ENCODE data around the gene CHRND.
"Not testable (repeated sequence)": the region's sequence is repeated elsewhere in the genome, so short reads cannot be mapped to it uniquely, and the experiment has no call there.

CHRND gene

GRCh38 chr2:232527905-232528470 lies 2.0 kb downstream of the CHRND start:
- TF ChIP-seq, protein P1, sequence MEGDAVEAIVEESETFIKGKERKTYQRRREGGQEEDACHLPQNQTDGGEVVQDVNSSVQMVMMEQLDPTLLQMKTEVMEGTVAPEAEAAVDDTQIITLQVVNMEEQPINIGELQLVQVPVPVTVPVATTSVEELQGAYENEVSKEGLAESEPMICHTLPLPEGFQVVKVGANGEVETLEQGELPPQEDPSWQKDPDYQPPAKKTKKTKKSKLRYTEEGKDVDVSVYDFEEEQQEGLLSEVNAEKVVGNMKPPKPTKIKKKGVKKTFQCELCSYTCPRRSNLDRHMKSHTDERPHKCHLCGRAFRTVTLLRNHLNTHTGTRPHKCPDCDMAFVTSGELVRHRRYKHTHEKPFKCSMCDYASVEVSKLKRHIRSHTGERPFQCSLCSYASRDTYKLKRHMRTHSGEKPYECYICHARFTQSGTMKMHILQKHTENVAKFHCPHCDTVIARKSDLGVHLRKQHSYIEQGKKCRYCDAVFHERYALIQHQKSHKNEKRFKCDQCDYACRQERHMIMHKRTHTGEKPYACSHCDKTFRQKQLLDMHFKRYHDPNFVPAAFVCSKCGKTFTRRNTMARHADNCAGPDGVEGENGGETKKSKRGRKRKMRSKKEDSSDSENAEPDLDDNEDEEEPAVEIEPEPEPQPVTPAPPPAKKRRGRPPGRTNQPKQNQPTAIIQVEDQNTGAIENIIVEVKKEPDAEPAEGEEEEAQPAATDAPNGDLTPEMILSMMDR (IDR thresholded peaks at IDR 0.05; ENCODE audit: low read depth, low read length, missing control alignments), result no peak
- DNase-seq (ENCODE audit: low read depth), result no peak
- H3K4me3 ChIP-seq (ENCODE audit: low read depth, low read length), result no peak overlapping the region

DNA sequence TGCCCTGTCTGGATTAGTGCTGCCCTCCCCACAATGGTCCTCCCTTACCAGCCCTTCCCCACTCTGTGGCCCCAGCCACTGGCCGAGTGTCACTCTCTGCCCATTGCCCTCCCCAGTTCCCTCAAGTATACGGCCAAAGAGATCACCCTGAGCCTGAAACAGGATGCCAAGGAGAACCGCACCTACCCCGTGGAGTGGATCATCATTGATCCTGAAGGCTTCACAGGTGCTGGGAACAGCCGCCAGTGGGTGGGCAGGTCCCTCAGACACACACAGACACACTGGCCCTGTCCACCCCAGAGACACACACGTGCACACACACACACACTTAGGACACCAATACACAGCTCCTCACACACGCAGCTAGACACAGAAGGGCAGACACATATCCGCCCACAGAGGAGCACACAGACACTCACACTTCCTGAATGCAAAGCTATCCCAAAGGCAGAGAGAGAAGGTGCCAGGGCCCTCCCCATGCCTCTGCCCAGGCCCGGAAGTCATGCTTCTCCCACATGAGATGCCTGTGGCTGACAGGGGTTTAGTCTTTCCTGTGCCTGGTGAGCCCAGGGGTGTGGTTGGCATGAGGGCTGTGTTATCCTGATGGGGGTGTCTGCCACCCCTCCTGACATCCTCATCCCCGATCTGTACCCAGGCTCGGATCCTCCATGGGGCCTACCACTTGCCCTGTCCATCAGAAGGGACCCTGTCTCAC lies 2.9 kb downstream of the CHRND start:
- H3K4me3 ChIP-seq (ENCODE audit: low read depth, low read length), result no peak overlapping the region
- TF ChIP-seq, protein P1 (IDR thresholded peaks at IDR 0.05; ENCODE audit: low read depth, low read length, missing control alignments), result no peak
- no peak for DNase-seq (ENCODE audit: low read depth)

GRCh38 chr2:232529806-232530547 lies 4.0 kb downstream of the CHRND start:
- no peak for DNase-seq (ENCODE audit: low read depth)

DNA sequence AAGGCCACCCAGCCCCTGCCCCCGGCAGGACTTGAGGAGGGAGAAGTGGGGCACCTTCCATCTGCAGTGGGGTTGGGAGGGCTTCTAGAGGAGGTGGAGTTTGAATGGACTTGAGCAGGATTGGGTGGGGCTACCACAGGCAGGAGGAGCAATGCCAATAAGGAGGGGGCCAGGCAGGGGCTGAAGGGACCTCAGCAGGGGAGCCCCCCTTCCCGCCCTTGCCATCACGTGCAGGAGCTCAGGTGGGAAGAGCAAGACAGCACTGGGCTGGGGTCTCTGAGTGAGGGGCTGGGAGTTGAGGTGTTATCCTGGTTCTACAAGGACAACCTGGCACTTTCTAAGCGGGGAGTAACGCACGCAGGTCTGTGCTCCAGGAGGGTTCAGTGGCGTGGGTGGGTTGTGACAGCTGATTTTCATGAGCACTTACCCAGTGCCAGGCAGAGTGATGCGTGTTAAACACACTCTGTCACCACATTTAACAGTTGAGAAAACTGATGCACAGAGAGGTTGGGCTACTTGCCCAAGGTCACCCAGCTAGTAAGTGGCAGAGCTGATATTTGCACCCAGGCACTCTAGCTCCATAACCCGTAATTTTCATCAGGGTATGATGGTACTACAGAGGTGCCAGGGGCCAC lies 4.8 kb downstream of the CHRND start:
- H3K4me3 ChIP-seq (ENCODE audit: low read depth, low read length), result no peak overlapping the region
- DNase-seq (ENCODE audit: low read depth), result no peak
- TF ChIP-seq, protein P1 (IDR thresholded peaks at IDR 0.05; ENCODE audit: low read depth, low read length, missing control alignments), result no peak

More at GRCh38 chr2:232529806-232530547, 4.0 kb downstream of the CHRND start:
- TF ChIP-seq, protein P1 (IDR thresholded peaks at IDR 0.05; ENCODE audit: low read depth, low read length, missing control alignments), result no peak
- H3K4me3 ChIP-seq (ENCODE audit: low read depth, low read length), result no peak overlapping the region

DNA sequence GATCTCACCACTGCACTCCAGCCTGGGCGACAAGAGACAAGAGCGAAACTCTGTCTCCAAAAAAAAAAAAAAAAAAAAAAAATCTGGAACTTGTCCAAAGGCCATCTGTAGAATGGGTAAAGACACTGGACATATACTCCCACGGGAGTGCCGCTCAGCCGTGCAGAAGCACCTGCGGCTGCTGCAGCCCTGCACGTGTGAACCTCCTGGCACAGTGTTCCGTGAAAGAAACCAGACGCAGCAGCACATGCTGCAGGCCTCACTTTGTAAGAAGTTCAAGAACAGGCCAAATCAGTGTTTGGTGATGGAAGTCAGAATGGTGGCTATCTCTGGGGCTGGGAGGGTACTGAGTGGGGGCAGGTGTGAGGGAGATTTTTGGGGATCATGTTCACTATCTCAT lies 6.5 kb downstream of the CHRND start:
- TF ChIP-seq, protein P1 (IDR thresholded peaks at IDR 0.05; ENCODE audit: low read depth, low read length, missing control alignments), result no peak
- H3K4me3 ChIP-seq (ENCODE audit: low read depth, low read length), result no peak overlapping the region
- no peak for DNase-seq (ENCODE audit: low read depth)

GRCh38 chr2:232532821-232533220 lies 6.9 kb downstream of the CHRND start:
- H3K4me3 ChIP-seq (ENCODE audit: low read depth, low read length); DNase-seq (ENCODE audit: low read depth): not testable (repeated sequence)

All from GM12864 (cell line).